ENCODE data around the gene PLXDC2. TPM values are rescaled to one million over a fixed set of nuclear protein-coding genes. Genes with fewer than 3 reads are reported as not detected.
A peak's percentile ranks its signal among the peaks of the same experiment; 100 is the strongest.

Gene PLXDC2
- total RNA-seq, 1 donor from 2014 or later = 92.0 TPM

DNA sequence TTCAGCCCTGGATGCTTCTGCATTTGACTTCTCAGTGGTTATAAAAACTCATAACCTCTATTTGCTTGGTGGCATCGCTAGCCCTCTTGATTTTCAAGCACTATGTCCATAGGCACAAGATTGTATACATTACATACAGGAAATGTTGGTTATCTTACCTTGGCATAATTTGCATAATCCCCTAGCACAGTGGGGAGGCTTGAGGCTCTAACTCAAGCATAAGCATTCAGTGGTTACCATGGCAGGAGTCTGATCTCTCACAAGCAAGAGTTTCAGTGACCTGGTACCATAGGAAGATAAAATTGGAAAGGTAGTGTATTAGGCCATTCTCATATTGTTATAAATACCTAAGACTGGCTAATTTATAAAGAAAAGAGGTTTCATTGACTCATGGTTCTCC lies 121.8 kb downstream of the PLXDC2 start:
- no peak for DNase-seq (ENCODE audit: low spot score)

DNA sequence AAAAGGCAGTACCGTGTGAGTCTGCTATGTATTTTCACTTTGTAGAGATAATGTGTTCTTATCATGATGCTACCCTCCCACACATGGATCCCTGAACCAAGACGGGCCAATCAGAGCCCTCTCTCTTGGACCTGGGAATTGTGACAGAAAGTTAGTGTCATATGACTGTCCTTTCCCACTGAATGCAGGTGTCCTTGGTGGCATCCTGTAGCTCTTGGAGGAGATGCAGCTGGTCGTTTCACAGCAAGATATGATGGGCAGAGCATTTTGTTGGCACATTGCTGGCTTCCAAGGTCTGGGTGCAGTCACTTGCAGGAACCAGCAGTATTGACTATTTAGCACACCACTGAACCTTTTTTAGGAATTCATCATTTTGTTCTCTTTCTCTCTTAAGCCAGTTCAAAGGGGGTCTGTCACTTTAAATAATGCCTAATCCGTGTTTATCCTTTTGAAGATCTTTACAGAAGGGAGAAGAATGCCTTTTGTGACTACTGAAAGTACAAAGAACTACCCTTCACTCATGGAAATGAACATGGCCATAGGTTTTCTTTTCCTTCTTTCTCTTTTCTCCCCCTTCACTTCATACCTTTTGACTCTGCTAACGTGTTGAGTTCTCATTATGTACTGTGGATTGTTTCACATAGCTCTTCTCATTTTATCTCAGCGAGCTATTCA lies 125.1 kb downstream of the PLXDC2 start:
- no peak for DNase-seq (ENCODE audit: low spot score)

DNA sequence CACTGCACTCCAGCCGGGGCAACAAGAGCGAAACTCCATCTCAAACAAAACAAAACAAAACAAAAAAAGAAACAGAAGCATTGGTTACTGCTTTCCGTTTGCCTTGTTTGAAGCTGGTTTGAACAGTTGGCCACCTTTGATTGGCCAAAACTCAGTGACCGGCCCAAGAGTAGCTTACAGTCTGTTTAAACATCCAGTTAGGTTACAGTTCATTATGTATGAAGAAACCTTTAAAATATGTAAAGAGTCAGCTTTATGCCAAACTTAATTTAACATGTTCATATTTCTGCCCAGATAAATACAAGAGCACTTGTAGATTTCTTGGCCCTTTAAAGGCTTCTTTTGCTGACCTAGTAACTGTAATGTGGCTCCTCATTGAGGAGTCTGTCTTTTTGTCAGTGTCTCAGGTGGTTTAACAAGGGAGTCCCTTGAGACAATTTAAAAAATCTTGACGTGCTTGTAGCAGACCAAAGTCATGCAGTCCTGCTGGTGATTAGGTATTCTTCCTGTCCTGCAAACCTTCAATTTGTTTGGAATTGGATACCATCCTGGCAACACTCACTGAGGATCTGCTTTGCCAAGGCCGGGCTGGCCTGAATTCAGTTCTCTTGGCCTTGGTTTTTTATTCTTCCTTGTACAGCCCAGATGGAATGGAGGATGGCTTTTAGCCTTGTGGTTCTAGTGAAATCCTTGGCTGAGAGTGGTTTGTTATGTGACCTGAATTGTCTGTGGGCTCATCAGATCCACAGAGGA lies 128.9 kb downstream of the PLXDC2 start:
- peak; percentile 45 for DNase-seq (ENCODE audit: low spot score)

DNA sequence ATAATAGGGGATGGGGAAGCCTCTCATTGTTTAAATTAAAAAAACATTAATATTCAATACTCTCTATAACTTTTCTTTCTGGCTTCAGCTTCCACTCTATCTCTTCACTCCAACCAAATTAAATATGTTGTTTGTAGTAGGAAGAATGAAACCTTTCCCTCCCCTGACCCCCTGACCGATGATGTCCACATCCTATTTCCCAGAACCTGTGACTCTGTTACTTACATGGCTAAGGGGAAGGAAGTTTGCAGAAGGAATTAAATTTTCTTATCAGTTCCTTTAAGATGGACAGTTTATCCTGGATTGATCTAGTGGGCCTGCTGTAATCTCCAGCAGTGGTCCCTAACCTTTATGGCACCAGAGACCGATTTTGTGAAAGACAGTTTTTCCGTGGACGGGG lies 130.0 kb downstream of the PLXDC2 start:
- DNase-seq (ENCODE audit: low spot score) = no peak

DNA sequence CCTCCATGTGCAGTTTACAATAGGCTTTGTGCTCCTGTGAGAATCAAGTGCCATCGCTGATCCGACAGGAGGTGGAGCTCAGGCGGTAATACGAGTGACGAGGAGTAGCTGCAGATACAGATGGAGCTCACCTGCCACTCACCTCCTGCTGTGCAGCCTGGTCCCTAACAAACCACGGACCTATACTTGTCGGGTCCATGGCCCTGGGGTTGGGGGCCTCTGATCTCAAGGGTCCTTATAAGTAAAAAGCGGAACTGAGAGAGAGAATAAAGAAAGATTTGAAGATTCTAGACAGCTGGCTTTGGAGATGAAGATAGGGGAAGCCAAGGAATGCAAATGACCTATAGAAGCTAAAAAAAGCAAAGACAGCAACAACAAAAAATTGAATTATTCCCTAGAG lies 130.6 kb downstream of the PLXDC2 start:
- no peak for DNase-seq (ENCODE audit: low spot score)

DNA sequence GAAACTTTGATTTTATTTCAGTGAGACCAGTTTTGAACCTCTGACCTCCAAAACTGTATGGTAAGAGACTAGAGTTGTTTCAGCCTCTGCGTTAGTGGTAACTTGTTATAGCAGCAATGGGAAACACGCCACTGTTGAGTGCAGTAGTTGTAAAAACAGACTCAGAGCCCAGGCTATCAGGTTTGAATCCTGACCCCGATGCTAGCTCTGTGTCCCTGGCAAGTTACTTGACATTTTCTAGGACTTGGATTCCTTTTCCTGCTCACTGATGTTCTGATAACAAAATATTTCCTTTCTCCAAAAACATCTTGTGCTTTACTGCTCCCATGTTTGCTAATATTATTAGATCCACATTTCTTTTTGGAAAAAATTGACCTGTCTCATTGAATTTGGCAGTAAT lies 131.0 kb downstream of the PLXDC2 start:
- DNase-seq (ENCODE audit: low spot score) = no peak

DNA sequence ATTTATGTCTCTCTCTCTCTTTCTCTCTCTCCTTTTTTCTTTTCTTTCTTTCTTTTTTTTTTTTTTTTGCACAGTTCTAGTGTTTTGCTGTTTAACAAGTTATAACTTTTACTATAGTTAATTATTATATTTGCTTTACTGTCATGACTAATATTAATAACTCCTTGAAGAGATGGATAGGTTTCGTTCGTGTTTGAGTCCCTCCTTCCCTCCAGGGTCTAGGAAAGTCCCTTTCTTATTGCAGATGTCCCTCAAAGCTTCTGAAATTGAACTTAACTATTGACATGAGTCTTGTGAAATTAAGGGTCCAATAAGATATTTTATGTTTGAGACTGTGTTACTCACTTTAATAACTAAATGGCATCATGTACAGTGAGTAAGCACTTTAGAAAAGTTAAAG lies 131.4 kb downstream of the PLXDC2 start:
- DNase-seq (ENCODE audit: low spot score) = no peak

DNA sequence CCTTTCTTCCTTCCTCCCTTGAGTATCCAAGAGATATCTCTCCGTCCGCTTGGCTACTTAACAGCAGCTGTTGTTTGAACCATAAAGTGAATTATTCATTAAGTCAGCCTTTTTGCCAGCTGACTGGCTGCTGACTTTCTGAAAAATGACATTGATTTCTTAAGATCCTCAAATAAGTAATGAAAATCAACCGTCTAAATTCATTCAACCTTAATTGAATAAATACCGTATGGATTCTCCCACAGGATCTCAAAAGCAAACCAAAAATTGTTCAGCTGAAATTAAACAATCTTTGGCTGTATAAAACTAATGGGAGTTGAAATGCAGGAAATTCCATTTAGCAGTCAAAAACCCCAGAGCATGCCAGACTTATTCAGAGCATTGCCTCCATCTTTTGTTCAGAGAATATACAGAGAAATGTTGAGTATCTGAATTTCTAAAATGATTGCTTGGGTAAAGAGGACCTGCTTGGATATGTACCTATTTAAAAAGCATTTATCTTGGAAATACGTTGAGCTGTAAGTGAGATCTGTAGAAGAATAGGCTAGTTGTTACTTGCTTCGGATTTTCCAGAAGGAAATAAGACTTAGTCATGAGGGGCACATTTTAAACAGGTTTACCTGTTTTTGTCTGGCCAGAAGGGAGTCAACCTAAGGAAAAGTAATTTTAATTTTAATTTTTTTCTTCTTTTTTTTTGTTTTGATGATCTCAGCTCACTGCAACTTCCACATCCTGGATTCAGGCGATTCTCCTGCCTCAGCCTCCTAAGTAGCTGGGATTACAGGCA lies 136.2 kb downstream of the PLXDC2 start:
- DNase-seq (ENCODE audit: low spot score) = no peak

DNA sequence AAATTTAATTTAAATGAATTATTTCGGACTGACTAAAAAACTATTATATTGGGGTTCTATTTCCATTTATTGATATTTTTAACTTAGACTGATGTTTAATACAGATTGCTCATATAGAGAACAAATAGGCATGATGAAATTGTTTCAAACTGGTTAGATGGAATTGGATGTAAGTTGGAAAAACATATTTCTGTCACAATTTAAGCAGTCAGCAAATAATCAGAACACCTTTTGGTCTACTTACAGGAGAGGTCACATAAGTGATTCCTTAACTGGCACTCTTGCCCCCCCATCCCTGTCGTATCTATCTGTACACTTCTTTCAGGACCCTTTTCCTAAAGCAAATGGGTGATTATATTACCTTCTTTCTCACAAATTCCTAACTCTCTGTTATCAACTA lies 138.4 kb downstream of the PLXDC2 start:
- DNase-seq (ENCODE audit: low spot score) = no peak

DNA sequence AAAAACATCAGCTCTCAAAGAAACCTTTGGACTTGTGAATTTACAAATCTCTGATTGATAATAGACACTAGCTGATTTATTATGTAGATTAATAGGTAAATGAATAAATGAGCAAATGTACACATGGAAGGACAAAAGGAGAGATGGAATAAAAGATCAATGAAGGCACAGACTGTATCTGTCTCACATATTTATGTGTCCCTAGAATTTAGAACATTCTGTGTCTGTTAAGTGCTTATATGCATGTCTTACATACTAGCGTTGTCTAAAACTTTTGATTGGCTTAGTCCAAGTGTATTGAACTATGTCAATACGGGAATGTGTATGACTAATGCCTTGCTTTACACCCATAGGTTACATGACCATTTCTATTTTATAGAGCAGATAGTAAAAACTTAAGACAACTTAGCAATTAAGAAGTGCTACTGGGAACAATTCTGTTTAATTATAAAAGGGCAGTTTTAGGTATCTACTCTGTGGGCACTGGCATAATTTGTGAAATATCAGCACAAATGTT lies 140.3 kb downstream of the PLXDC2 start:
- no peak for DNase-seq (ENCODE audit: low spot score)

DNA sequence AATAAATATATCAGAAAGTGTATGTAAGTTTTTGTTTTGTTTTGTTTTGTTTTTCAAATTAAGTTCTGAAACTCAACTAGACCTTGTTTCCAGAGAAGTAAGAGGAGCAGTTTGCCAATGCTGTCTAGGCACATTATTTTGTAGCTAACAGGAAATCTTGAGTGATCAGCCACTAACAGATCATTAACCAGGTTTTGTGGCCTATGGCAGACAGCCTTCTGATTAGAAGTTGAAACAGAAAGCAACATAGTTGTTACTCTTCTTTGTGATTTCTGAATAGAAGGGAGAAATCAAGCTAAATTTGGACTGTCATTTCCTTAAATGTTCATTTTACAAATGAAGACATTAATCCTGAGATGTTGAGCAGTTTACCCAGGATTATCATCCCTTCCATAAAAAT lies 142.6 kb downstream of the PLXDC2 start:
- DNase-seq (ENCODE audit: low spot score) = no peak

DNA sequence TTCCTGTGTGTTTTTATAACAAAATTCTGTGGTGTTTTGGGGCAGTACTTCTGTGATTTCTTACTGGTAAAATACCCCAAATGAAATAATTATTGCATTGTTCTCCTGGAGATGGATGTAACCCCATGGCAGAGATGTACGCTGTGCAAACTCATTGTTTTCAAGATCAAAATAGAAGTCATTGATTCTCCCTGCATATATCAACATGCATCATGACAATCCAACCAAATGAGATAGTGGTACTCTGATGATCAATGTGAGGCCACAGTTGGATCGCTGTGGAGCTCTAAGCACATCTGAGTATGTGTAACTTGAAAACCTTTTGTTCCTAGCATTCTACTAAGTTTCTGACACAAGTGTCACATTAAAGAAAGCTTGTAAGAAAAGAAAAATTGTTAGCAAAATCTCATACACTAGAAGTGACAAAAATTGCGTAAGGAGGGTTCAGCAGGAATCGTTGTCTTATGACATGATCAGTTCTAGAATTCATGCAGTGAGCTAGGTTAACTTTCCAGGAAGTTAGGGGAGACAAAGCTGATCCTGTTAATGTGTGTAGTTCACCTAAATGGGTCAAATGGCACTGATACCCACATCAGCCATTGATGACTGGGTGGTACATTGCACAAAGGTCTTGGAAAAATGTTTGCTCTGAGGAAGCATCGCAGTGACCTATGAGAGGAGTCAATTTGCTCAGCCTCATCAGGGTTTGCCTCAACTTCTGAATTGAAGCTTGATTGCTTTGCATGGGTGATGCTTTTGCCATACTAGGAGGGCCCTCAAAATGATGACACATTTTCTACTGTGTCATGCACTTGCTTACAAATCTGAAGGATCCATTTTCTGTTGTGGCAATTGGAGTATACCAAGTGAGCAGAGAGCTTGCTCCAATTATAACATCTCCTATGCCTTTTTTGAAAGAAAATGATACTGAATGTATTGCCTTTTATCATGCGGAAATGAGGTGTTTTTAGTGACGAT lies 145.1 kb downstream of the PLXDC2 start:
- no peak for DNase-seq (ENCODE audit: low spot score)

DNA sequence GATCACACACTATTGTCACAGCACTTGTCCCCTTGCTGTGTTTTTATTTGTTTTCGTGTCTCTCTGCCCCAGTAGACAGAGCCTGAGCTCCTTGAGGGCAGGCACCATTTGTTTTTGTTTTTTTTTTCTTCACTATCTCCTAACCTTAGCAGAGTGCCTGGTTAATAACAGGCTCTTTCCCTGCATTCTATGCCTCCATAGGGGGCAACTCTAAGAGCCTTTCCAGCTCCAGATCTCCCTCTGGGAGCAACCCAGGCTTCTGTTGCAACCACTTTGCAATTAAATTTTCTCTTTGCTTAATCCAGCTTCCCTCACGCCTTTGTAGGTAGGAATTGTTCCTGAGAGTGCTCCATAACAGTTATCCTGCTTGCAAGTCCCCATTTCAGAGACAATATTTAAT lies 148.4 kb downstream of the PLXDC2 start:
- no peak for DNase-seq (ENCODE audit: low spot score)

DNA sequence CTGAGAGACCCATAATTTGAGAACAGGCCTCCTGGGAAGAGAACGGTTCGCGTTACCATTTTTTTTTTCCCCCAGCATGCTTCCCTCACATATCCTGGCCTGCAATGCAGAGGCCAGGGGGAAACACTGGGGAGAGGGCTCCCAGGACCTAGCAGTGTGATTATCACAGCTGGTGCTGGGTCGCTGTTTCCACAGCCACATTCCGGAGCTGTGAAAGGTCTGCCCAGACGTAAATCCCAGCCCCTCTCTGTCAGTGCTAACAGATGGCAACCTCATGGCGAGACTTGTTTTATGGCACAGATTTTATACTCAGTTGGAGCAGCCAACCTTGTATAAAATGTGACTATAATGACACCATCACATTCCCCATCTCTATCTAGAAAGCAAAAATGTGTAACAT lies 150.5 kb downstream of the PLXDC2 start:
- DNase-seq (ENCODE audit: low spot score) = no peak

DNA sequence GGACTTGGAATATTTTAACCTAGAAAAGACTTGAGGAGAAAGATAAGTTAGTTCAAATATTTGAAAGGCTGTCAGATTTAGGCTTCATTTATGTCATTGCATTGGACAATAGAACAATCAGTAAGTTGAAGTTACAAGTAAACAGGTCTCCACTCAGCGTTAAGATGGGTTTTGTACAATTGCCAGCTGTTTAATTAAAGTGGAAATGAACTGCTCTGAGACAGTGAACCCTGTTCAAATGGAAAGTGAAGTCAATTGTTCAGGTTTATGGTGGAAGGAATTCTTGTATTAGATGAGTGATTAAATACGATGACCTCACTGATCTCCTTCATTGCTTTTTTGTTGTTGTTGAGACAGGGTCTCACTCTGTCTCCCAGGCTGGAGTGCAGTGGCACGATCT lies 151.7 kb downstream of the PLXDC2 start:
- DNase-seq (ENCODE audit: low spot score) = no peak

DNA sequence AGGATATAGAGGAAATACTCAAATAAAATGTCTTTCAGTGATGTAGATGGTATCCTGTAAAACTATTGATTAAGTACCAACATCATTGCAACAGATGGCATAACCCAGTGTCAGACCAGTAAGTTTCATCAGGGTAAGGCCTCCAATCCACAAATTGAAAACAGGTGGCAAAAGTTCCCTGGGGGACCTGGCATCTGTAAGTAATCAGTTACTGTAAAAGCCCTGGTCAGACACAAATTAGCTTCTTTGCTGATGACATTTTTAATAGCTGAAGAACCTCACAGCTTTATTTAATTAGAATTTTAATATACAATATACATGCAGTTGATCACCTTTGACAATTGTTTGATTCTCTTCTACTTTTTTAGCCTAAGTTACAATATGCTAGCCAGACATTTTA lies 152.5 kb downstream of the PLXDC2 start:
- no peak for DNase-seq (ENCODE audit: low spot score)

DNA sequence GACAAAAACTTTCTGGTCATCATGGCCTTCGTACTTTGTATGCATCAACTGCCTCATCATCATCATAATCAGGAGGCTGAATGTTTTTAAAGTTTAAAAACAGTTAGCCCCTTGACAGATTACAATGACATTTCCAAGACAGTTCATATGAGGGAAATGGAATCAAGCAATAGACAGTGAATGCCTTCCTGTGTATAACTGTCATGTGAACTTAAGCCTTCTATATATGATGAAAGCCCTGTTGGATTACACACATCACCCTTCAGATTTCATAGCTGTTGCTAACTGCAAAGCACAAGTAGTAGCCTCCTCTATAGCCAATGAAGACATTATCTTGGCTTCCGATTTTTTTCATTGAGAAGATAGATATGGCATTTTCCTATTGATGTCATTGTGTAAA lies 154.0 kb downstream of the PLXDC2 start:
- DNase-seq (ENCODE audit: low spot score) = no peak

DNA sequence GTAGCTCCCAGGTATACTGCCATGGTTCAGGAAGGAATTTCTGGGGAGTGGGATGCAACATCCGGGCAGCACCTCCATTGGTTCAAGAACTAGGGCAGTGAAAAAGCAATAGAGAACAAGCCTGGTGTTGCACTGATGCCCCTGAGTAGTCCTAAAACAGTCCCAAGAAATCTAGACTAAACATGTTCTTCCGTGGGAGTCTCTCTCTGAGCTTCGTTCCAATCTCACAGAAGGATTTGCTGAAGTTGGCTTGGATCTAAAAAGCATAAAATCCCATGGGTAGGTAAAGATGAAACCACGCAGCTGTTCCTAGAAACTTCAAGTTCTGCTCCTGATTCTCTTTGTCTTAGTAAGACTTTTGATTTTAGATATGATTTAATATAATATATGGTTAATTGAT lies 154.5 kb downstream of the PLXDC2 start:
- DNase-seq (ENCODE audit: low spot score) = no peak

DNA sequence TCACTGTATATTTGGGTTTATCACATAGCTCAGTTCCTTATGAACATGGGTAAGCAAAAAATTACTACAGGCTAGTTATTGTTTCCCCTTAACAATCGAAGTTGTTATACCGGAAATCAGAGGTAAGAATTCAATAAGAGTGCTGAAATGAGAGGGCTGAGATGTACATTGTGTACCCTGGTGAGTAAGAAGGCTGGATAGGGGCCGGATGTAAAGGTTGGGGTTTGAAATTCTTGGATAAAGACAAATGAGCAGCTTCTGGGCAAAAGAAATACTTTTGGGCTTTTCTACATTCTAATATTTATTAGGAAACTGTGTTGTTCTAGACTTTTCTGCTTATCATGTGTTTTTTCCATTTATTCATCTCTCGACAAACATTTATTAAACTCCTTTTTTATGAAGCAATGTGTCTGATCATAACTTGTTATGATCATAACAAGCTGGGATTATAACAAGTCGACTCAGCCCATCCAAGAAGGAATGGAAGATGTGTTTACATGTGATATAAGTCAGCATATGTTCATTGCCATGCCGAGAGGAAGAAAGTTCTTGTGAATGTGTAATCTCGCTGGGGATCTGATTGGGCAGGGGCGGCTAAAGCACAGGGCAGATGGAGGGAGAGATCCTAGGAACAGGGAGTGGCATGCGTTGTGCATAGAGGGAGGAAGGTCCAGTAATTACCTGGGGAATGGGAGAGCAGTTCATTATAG lies 155.3 kb downstream of the PLXDC2 start:
- no peak for DNase-seq (ENCODE audit: low spot score)

DNA sequence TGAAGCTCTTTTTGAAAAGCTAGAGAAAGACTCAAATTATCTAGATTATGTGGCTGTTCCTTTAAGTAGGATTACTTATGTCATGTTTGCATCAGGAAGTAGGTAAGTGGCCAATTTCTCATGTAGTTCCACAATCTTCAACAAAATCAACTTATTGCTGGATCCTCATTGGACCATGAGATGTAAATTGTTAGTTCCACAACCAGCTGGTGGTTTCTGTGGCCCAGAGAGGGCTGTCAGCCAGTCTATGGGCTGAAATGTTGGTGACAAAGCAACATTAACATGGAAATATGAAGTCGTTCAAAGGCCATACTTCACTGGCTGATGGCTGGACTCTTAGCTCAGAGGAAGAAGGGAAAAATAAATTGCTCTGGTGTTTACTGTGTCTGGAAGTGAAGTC lies 157.9 kb downstream of the PLXDC2 start:
- no peak for DNase-seq (ENCODE audit: low spot score)

DNA sequence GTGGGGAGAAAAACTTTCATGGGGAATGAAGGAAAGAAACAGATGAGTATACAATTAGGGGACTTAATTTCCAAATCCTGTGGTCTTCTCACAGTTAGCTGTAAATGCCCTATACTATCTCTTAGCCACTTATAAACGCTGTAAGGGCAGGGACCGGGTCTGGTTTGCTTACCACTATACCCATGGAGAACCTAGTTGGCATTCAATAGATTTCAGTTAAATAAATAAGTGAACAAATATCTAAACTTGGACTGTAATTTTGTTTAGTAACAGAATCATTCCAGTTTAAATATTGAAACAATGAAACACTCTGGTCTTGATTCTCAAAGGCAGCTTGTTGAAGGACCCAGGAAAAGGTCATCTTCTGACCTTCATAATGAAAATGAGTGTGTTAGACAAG lies 158.3 kb downstream of the PLXDC2 start:
- DNase-seq (ENCODE audit: low spot score) = no peak
